WTC11 (cell line): ENCODE results near the gene RASAL2. TPM values are rescaled to one million over a fixed set of nuclear protein-coding genes. Genes with fewer than 3 reads are reported as not detected.

Source experiments
- ATAC-seq: fragments of 200-7000 bp; cut with Tn5 transposase; 2 replicates; pipeline ENCODE4 v1.10.0; 2021; ENCODE audit warnings: mild to moderate bottlenecking, moderate library complexity
- CTCF ChIA-PET: fragments of 300-600 bp; sonication (Branson Sonifier 250); formaldehyde crosslinking; loops from one replicate; lab custom pipeline; 2021; ENCODE audit warnings: antibody characterized with exemption; lab: Charles Lee
- POLR2A ChIA-PET: fragments of 350-600 bp; sonication (Branson Sonifier 250); formaldehyde crosslinking; loops from one replicate; lab custom pipeline; 2021; ENCODE audit warnings: antibody characterized with exemption; lab: Charles Lee
- DNase-seq: peaks from one replicate; pipeline ENCODE4 v3.0.0; 2021; ENCODE audit warnings: low spot score
- H3K27ac Mint-ChIP-seq: 2 replicates; pipeline ENCODE4 v1.8.0; 2021; ENCODE audit warnings: mixed read lengths
- H3K27me3 Mint-ChIP-seq: 2 replicates; pipeline ENCODE4 v1.8.0; 2021; ENCODE audit warnings: low read depth, mild to moderate bottlenecking, moderate library complexity, mixed read lengths
- H3K36me3 Mint-ChIP-seq: 2 replicates; pipeline ENCODE4 v1.8.0; 2021; ENCODE audit warnings: mixed read lengths
- H3K4me1 Mint-ChIP-seq: 2 replicates; pipeline ENCODE4 v1.8.0; 2022; ENCODE audit warnings: mixed read lengths
- H3K4me3 Mint-ChIP-seq: 2 replicates; pipeline ENCODE4 v1.8.0; 2021; ENCODE audit warnings: mild to moderate bottlenecking, moderate library complexity, mixed read lengths
- H3K9me3 Mint-ChIP-seq: 2 replicates; pipeline ENCODE4 v1.8.0; 2021; ENCODE audit warnings: mixed read lengths
- CBFB ChIP-seq: sonication (generic); formaldehyde crosslinking; IDR thresholded peaks from 2 replicates; pipeline ENCODE4 v1.8.1; 2022; ENCODE audit warnings: mild to moderate bottlenecking, low read depth, missing genetic modification reagents
- ELF4 ChIP-seq: sonication (generic); formaldehyde crosslinking; IDR thresholded peaks from 2 replicates; pipeline ENCODE4 v1.8.1; 2022; ENCODE audit warnings: low read depth, mild to moderate bottlenecking, moderate library complexity, missing genetic modification reagents
- EMX1 ChIP-seq: fragments of 250-450 bp; sonication (Bioruptor Pico); IDR thresholded peaks from 2 replicates; pipeline ENCODE4 v1.8.0; 2021; ENCODE audit warnings: mild to moderate bottlenecking
- ESRRA ChIP-seq: sonication (generic); formaldehyde crosslinking; IDR thresholded peaks from 2 replicates; pipeline ENCODE4 v1.8.1; 2022; ENCODE audit warnings: mild to moderate bottlenecking, missing genetic modification reagents, borderline replicate concordance
- FOXK1 ChIP-seq: sonication (generic); formaldehyde crosslinking; IDR thresholded peaks from 2 replicates; pipeline ENCODE4 v1.8.0; 2022; ENCODE audit warnings: mild to moderate bottlenecking, moderate library complexity, missing genetic modification reagents
- FOXP1 ChIP-seq: sonication (generic); formaldehyde crosslinking; IDR thresholded peaks from 2 replicates; pipeline ENCODE4 v1.8.0; 2022; ENCODE audit warnings: missing genetic modification reagents, mild to moderate bottlenecking, moderate library complexity, borderline replicate concordance
- GABPB1 ChIP-seq: sonication (generic); formaldehyde crosslinking; IDR thresholded peaks from 2 replicates; pipeline ENCODE4 v1.8.1; 2023; ENCODE audit warnings: mild to moderate bottlenecking, missing genetic modification reagents
- NFATC4 ChIP-seq: fragments of 250-450 bp; sonication (Bioruptor Pico); IDR thresholded peaks from 2 replicates; pipeline ENCODE4 v1.9.0; 2021; ENCODE audit warnings: mild to moderate bottlenecking
- NFYB ChIP-seq: sonication (generic); formaldehyde crosslinking; conservative IDR thresholded peaks from 2 replicates; pipeline ENCODE4 v1.8.0; 2022; ENCODE audit warnings: low read depth, missing genetic modification reagents
- NR1H2 ChIP-seq: sonication (generic); formaldehyde crosslinking; IDR thresholded peaks from 2 replicates; pipeline ENCODE4 v1.9.0; 2021; ENCODE audit warnings: mild to moderate bottlenecking, moderate library complexity, missing genetic modification reagents
- NR3C1 ChIP-seq: sonication (generic); formaldehyde crosslinking; conservative IDR thresholded peaks from 2 replicates; pipeline ENCODE4 v1.8.1; 2023; ENCODE audit warnings: low read depth, mild to moderate bottlenecking, missing genetic modification reagents
- TCF7 ChIP-seq: sonication (generic); formaldehyde crosslinking; IDR thresholded peaks from 2 replicates; pipeline ENCODE4 v1.8.0; 2022; ENCODE audit warnings: mild to moderate bottlenecking, low read depth, missing genetic modification reagents, moderate library complexity
- TP53 ChIP-seq: sonication (generic); formaldehyde crosslinking; IDR thresholded peaks from 2 replicates; pipeline ENCODE4 v1.8.1; 2023; ENCODE audit warnings: mild to moderate bottlenecking, missing genetic modification reagents
- ZBTB21 ChIP-seq: sonication (generic); formaldehyde crosslinking; IDR thresholded peaks from 2 replicates; pipeline ENCODE4 v1.8.1; 2023; ENCODE audit warnings: mild to moderate bottlenecking, missing genetic modification reagents, borderline replicate concordance
- ZNF121 ChIP-seq: sonication (generic); formaldehyde crosslinking; IDR thresholded peaks from 2 replicates; pipeline ENCODE4 v1.8.0; 2023; ENCODE audit warnings: missing genetic modification reagents
- total RNA-seq: library from RNA; stranded (reverse); gene quantifications from 3 replicates; pipeline ENCODE4 v1.2.3, GENCODE V29; 2021
- TF ChIP-seq, protein P1 (sequence below): sonication (generic); formaldehyde crosslinking; IDR thresholded peaks from 2 replicates; pipeline ENCODE4 v1.8.1; 2023; ENCODE audit warnings: mild to moderate bottlenecking, missing genetic modification reagents, moderate library complexity
- TF ChIP-seq, protein P2 (sequence below): sonication (generic); formaldehyde crosslinking; IDR thresholded peaks from 2 replicates; pipeline ENCODE4 v1.8.0; 2023; ENCODE audit warnings: missing genetic modification reagents, mild to moderate bottlenecking, borderline replicate concordance
- TF ChIP-seq, protein P3 (sequence below): fragments of 250-450 bp; sonication (Bioruptor Pico); IDR thresholded peaks from 2 replicates; pipeline ENCODE4 v1.9.0; 2021; ENCODE audit warnings: moderate library complexity, mild to moderate bottlenecking, inconsistent platforms, borderline replicate concordance
- TF ChIP-seq, protein P4 (sequence below): fragments of 250-450 bp; sonication (Bioruptor Pico); IDR thresholded peaks from 2 replicates; pipeline ENCODE4 v1.9.0; 2021; ENCODE audit warnings: mild to moderate bottlenecking
- TF ChIP-seq, protein P5 (sequence below): sonication (generic); formaldehyde crosslinking; IDR thresholded peaks from 2 replicates; pipeline ENCODE4 v1.8.1; 2022; ENCODE audit warnings: mild to moderate bottlenecking, moderate library complexity, missing genetic modification reagents

RASAL2 gene
- total RNA-seq, 1 experiment from 2014 or later, result 29.5 TPM

DNA sequence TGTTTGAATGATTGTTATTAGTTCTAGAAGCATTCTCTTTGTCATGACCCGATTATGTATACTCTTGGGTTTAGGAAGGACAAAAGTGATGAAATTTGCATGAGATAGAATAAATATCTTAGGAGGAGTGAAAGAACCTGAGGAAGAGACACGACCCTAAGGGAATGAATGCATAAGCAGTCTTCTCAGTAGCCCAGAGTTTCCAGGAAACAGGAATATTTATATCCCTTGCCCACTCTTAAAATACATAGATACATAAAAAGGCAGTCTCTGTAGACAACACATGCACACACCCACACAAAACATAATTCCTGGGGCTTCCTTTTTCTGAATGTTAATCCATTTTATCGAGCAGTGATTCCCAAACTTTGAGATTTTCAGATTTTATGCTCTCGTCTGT lies 383.5 kb downstream of the RASAL2 start (continued):
- no peak for TF ChIP-seq FOXP1 (CRISPR knock-in tag)
- TF ChIP-seq, protein P1, sequence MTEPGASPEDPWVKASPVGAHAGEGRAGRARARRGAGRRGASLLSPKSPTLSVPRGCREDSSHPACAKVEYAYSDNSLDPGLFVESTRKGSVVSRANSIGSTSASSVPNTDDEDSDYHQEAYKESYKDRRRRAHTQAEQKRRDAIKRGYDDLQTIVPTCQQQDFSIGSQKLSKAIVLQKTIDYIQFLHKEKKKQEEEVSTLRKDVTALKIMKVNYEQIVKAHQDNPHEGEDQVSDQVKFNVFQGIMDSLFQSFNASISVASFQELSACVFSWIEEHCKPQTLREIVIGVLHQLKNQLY, result no peak

DNA sequence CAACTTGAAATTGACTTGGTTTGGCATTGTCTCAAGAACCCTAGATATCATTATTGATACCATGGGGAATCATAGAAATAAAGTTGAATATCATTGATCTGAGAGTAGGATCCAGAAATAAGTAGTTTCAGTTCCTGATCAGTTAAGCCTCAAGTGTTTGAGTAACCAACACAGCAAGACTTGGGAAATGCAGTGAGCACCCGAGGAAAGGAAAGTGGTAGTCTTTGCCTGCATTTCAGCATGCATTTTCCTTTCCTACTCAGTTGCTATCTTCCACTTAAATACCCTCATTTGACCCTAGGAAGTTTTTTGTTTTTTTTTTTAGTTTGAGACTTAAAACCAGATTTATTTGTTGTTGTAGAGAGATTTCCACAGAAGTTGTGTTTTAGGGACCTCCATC lies 383.9 kb downstream of the RASAL2 start:
- ChIA-PET POLR2A (no interaction called here), CTCF (no interaction called here)
- no peak overlapping the region for H3K27ac Mint-ChIP-seq
- H3K4me1 Mint-ChIP-seq, result peaks cover 16% of the 10 kb centered on the region
- H3K4me3 Mint-ChIP-seq, result no peak overlapping the region
- no peak for DNase-seq
- H3K36me3 Mint-ChIP-seq, result peaks cover 16% of the 10 kb centered on the region
- TF ChIP-seq ZBTB21, result no peak
- no peak for TF ChIP-seq CBFB (CRISPR knock-in tag)
- TF ChIP-seq FOXK1 (CRISPR knock-in tag), result no peak
- no peak for TF ChIP-seq NFATC4 (CRISPR knock-in tag)
- no peak for TF ChIP-seq NR1H2 (CRISPR knock-in tag)
- no peak for TF ChIP-seq TP53 (CRISPR knock-in tag)
- TF ChIP-seq EMX1, result no peak
- no peak for TF ChIP-seq ZNF121
- TF ChIP-seq, protein P2, sequence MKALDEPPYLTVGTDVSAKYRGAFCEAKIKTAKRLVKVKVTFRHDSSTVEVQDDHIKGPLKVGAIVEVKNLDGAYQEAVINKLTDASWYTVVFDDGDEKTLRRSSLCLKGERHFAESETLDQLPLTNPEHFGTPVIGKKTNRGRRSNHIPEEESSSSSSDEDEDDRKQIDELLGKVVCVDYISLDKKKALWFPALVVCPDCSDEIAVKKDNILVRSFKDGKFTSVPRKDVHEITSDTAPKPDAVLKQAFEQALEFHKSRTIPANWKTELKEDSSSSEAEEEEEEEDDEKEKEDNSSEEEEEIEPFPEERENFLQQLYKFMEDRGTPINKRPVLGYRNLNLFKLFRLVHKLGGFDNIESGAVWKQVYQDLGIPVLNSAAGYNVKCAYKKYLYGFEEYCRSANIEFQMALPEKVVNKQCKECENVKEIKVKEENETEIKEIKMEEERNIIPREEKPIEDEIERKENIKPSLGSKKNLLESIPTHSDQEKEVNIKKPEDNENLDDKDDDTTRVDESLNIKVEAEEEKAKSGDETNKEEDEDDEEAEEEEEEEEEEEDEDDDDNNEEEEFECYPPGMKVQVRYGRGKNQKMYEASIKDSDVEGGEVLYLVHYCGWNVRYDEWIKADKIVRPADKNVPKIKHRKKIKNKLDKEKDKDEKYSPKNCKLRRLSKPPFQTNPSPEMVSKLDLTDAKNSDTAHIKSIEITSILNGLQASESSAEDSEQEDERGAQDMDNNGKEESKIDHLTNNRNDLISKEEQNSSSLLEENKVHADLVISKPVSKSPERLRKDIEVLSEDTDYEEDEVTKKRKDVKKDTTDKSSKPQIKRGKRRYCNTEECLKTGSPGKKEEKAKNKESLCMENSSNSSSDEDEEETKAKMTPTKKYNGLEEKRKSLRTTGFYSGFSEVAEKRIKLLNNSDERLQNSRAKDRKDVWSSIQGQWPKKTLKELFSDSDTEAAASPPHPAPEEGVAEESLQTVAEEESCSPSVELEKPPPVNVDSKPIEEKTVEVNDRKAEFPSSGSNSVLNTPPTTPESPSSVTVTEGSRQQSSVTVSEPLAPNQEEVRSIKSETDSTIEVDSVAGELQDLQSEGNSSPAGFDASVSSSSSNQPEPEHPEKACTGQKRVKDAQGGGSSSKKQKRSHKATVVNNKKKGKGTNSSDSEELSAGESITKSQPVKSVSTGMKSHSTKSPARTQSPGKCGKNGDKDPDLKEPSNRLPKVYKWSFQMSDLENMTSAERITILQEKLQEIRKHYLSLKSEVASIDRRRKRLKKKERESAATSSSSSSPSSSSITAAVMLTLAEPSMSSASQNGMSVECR (CRISPR knock-in tag), result no peak
- no peak for TF ChIP-seq ESRRA (CRISPR knock-in tag)
- TF ChIP-seq ELF4 (CRISPR knock-in tag), result no peak
- TF ChIP-seq NR3C1 (CRISPR knock-in tag), result no peak
- TF ChIP-seq, protein P3, sequence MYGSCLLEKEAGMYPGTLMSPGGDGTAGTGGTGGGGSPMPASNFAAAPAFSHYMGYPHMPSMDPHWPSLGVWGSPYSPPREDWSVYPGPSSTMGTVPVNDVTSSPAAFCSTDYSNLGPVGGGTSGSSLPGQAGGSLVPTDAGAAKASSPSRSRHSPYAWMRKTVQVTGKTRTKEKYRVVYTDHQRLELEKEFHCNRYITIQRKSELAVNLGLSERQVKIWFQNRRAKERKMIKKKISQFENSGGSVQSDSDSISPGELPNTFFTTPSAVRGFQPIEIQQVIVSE, result no peak
- TF ChIP-seq, protein P4, sequence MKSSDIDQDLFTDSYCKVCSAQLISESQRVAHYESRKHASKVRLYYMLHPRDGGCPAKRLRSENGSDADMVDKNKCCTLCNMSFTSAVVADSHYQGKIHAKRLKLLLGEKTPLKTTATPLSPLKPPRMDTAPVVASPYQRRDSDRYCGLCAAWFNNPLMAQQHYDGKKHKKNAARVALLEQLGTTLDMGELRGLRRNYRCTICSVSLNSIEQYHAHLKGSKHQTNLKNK (CRISPR knock-in tag), result no peak
- TF ChIP-seq GABPB1, result no peak
- TF ChIP-seq TCF7, result no peak
- TF ChIP-seq, protein P5, sequence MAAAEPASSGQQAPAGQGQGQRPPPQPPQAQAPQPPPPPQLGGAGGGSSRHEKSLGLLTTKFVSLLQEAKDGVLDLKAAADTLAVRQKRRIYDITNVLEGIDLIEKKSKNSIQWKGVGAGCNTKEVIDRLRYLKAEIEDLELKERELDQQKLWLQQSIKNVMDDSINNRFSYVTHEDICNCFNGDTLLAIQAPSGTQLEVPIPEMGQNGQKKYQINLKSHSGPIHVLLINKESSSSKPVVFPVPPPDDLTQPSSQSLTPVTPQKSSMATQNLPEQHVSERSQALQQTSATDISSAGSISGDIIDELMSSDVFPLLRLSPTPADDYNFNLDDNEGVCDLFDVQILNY, result no peak
- TF ChIP-seq NFYB, result no peak
- H3K27me3 Mint-ChIP-seq, result no peaks in the 10 kb centered on the region
- H3K9me3 Mint-ChIP-seq, result no peaks in the 10 kb centered on the region
- ATAC-seq, result no peak
